Activated naive CD4-positive, alpha-beta T cell treated with anti-CD3 and anti-CD28 coated beads, Interleukin-2, amount 50 U/mL, for 72 hours (primary cell): ENCODE data around the gene LYG2. TPM values are rescaled to one million over a fixed set of nuclear protein-coding genes. Genes with fewer than 3 reads are reported as not detected.
"Not testable (repeated sequence)": the region's sequence is repeated elsewhere in the genome, so short reads cannot be mapped to it uniquely, and the experiment has no call there.

Source experiments
- ATAC-seq, 2 donors: fragments of 150-1000 bp; cut with Tn5 transposase; 2 replicates each; pipeline ENCODE4 v1.10.0; 2021; ENCODE audit warnings: mild to moderate bottlenecking in 2 of 2, moderate library complexity in 2 of 2
- DNase-seq, 2 donors: peaks; one replicate each; pipeline ENCODE4 v3.0.0; 2021 to 2022; ENCODE audit warnings: low spot score in 2 of 2
- H3K27ac Mint-ChIP-seq, 2 donors: one replicate each; pipeline ENCODE4 v1.8.0; 2022; ENCODE audit warnings: mild to moderate bottlenecking in 2 of 2, mixed read lengths in 2 of 2
- H3K36me3 Mint-ChIP-seq, 2 donors: one replicate each; pipeline ENCODE4 v1.8.0; 2022; ENCODE audit warnings: mixed read lengths in 2 of 2
- H3K9me3 Mint-ChIP-seq, 2 donors: one replicate each; pipeline ENCODE4 v1.8.0; 2022; ENCODE audit warnings: mixed read lengths in 2 of 2
- total RNA-seq, 2 donors: library from RNA; stranded (reverse); gene quantifications; one replicate each; pipeline ENCODE4 v1.2.3, GENCODE V29; 2022

LYG2 gene, protein sequence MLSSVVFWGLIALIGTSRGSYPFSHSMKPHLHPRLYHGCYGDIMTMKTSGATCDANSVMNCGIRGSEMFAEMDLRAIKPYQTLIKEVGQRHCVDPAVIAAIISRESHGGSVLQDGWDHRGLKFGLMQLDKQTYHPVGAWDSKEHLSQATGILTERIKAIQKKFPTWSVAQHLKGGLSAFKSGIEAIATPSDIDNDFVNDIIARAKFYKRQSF
- not detected for total RNA-seq

DNA sequence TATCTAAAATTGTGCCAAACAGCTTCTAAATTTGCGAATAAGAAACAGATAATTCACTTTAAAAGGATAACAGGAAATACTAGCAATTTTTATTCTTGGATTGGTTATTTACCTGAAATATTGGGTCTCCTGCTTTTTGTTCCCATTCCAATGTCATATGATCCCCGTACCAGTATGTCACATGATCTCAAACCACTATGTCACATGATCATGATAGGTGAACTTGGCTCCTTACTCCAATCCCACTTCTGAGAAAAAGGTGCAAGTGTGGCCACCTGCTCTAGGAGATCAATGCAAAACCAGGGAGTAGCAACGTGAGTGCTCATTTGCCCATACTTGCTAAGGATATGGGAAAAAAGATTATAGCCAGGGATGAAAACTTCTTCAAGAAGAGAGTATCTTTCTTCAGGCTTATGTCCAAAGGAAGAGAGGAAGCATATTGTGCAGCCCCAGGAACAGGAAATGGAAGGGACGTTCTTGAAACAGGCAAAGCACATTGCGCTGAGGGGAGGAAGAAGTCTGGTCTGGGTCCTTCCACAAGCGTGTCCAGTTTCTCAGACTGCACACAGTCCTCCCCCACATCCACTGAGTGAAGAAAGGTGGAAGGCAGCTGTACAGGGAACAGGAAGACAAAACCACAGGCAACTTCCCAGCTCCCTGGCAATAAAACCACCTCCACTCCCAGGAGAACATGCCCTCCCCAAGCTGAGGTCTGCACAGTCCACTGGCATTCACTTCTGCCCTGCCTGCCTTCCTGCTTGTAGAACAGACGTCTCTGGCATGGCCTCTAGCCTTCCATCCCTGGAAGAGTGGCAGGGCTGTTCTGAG is at the start of gene LYG2:
Gene LYG2, minus strand, starts transcription at position 176 of the 828 bp plus-strand sequence. CDS start 1,406 bp downstream, outside the sequence.
- no peaks in the 10 kb centered on the region for H3K36me3 Mint-ChIP-seq
- no peak for DNase-seq
- no peak within 1 kb of the TSS for H3K27ac Mint-ChIP-seq
- H3K9me3 Mint-ChIP-seq = no peaks in the 10 kb centered on the region
- ATAC-seq = no peak

DNA sequence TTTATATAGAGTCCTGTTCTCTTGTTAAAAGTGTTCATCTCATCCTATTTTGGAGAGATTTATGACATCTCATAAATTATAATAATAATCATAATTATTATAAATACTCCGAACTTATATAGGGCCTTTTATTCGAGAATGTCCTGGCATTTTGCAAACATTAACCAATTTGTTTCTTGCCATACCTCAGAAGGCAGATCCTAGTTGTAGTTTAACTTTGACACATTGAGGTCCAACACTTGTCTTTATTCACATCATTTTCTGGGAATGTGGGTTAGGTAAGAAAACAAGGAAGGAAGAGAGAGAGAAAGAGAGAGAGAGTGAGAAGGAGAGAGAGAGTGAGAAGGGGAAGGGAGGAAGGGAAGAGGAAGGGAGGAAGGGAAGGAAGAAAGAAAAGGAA is 45.6 kb upstream of the LYG2 start, which contains the start of gene LYG1:
Gene LYG1, minus strand, starts transcription at position 101 of the 400 bp plus-strand sequence. CDS start 5,527 bp downstream, outside the sequence.
- ATAC-seq, DNase-seq, H3K9me3 Mint-ChIP-seq: not testable (repeated sequence)
- Mint-ChIP-seq H3K36me3 (peaks cover 4 to 23% of the 10 kb centered on the region in 2 donors), H3K27ac (peak within 1 kb of the TSS in 1 of 2 donors; percentile 65)

DNA sequence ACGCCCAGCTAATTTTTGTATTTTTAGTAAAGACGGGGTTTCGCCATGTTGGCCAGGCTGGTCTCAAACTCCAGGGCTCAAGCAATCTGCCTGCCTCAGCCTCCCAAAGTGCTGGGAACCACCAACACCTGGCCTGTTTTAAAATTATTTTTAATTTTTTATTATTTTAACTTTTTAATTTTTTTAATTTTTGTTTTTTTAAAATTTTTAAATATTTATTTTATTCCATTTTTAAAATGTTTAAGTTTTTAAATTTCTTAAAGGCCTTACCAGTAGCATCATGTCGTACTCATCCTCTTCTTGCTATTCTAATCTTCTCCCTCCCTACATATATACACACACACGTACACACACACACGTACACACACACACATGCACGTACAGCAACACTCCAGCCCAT is 44.1 kb upstream of the LYG2 start:
- ATAC-seq = no peak
- no peak for DNase-seq
- Mint-ChIP-seq H3K27ac (no peak overlapping the region), H3K9me3 (peaks cover 0 to 7% of the 10 kb centered on the region in 2 donors), H3K36me3 (peaks cover 4 to 23% of the 10 kb centered on the region in 2 donors)

DNA sequence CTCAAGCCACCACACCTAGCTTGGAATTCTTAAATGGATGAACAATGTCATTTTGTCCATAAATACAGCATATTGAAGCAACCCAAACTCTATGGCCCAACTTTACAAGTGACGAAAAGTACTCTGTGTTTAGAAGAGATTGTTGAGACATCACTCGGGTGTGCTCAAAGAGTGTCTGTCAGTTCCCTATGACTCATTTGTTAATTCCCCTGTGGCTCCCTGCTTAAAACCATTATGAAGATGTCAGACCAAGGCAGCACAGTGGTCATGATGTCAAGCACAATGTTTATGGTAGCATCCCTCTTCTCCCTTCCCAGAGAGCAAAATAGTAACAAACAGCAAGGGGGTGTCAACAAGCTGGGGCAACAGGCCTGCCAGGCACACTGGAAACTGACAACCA is 42.5 kb upstream of the LYG2 start:
- no peak for ATAC-seq
- Mint-ChIP-seq H3K9me3 (peaks cover 0 to 7% of the 10 kb centered on the region in 2 donors), H3K36me3 (peaks cover 4 to 23% of the 10 kb centered on the region in 2 donors), H3K27ac (no peak overlapping the region)
- DNase-seq = no peak

DNA sequence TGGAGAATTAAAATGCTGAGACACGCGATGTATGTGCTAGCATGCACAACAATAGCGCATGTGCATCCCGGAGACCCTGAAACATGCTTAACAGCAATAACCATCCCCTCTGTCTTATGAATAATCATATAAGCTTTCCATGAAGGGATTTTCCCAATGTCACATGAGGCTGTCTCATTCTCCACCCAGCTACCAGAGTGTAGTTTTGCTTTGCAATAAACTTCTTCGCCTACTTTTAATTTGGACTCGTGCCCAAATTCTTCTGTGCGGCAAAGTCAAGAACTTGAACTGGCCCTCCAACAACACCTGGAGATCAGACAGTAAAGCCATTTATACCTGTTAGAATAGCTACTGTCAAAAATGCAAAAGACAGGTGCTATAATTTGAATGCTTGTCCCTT is 30.1 kb upstream of the LYG2 start:
- ATAC-seq (no peak), DNase-seq (no peak)
- Mint-ChIP-seq H3K36me3 (peaks cover 0 to 11% of the 10 kb centered on the region in 2 donors), H3K27ac (no peak overlapping the region), H3K9me3 (no peaks in the 10 kb centered on the region)

DNA sequence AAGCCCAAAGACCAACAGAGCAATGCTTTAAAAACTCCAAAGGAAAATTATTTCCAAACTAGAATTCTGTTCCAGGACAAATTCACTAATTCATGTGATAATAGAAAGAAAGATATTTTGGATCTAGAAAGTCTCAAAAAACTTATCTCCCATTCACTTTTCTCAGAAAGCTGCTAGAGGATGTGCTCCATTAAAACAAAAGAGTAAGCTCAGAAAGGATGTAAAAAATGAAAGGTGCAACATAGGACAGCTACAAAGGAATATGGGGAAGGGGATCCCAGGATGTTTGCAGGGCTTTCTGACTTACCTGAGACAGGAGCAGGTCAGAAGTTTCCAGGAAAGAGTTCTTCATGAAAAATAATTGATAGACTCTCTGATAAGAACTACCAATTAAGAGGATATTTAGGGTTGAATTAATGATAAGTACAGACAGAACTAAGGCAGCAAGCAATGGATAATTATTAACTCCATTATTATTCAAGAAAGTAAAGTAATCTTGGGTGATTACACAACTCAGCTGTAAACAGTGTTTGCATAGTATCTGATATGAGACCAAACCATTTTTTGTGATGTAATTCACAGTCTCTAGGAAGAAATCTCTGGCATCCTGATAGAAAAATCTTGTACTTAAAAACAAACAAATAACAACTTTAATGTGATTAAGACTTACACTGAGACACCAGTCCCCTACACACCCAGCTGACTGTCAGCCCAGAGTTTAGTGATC is 24.7 kb upstream of the LYG2 start:
- ATAC-seq (no peak), DNase-seq (no peak)
- Mint-ChIP-seq H3K27ac (no peak overlapping the region), H3K9me3 (peaks cover 0 to 10% of the 10 kb centered on the region in 2 donors), H3K36me3 (peaks cover 0 to 26% of the 10 kb centered on the region in 2 donors)

DNA sequence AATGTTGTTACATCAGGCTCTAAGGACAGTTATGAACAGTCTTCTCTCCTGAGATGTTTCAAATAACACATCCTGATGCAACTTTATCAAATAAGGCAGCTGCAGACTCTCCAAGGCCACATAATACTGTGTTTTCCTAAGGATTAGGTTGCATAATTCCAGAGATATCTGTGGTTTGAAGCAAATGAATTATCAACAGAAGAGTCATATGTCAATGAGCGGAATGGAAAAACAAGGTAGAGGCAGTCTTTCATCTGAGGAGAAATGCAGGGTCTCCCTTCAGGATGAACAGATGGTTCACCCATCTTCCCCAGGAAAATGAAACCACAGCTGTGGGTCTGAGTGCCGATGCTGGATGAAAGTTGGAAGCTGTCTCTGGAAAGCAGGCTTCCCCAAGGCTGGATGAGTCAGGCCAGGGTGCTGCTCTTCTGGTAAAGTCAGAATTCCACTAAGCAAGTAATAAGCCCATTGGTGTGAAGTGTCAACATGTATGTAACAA is 23.4 kb upstream of the LYG2 start:
- ATAC-seq (no peak), DNase-seq (no peak)
- Mint-ChIP-seq H3K36me3 (peaks cover 0 to 26% of the 10 kb centered on the region in 2 donors), H3K27ac (no peak overlapping the region), H3K9me3 (peaks cover 0 to 10% of the 10 kb centered on the region in 2 donors)

DNA sequence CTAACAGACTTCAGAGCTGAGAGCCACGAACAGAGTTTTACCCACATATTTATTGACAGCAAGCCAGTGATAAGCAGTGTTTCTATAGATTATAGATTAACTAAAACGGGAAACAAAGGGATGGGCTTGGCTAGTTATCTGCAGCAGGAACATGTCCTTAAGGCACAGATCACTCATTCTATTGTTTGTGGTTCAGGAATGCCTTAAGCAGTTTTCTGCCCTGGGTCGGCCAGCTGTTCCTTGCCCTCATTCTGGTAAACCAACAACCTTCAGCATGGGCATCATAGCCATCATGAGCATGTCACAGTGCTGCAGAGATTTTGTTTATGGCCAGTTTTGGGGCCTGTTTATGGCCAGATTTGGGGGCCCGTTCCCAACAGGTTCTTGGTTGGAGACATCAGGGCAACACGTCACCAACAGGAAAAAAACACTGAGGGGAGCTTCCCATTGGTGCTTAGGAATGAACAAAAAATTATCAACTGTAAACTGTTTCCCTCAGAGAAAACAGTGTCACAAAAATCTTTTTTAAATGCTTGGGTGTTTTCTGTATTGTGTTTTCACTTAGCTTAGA is 22.8 kb upstream of the LYG2 start:
- not testable (repeated sequence) for DNase-seq, ATAC-seq, H3K27ac Mint-ChIP-seq
- Mint-ChIP-seq H3K36me3 (peaks cover 0 to 24% of the 10 kb centered on the region in 2 donors), H3K9me3 (peaks cover 0 to 10% of the 10 kb centered on the region in 2 donors)

DNA sequence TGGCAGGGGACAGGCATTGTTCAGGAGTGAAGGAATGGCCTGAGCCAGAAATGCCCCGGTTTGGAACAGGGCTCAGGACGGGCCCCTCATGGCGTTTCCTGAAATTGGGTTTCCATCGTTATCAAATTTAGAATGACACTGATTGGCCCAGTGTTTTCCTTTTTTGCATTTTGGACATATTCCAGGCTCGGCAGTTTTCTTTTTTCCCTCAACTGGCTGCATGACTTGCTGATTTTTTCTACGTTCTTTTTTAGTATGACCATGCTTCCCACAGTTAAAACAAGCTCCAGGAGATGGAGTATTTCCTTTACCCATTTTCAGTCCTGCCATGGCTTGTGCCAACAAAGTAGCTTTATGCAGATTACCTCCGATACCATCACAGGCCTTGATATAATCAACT is 20.4 kb upstream of the LYG2 start:
- ATAC-seq = no peak

DNA sequence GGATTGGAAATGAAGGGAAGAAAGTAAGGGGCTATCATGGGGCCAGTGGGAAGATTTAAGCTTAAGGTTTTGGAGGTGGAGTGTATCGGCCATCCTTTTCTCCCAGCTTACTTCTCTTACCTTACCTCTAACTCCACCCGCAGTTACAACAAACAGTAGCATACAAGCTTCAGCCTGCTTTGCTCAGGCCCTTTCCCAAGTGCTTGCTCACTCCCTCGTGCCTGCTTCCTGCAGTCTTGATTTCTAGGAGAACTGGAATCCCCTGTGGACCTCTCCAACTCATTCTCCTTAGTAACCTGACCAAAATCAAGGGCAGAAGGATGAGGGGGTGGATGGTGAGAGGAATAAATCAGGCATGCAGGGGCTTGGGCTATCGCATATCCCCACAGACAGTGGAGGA is 5.8 kb upstream of the LYG2 start:
- Mint-ChIP-seq H3K27ac (no peak overlapping the region), H3K9me3 (no peaks in the 10 kb centered on the region), H3K36me3 (no peaks in the 10 kb centered on the region)
- ATAC-seq = no peak
- DNase-seq = no peak

More for the DNA sequence above, 20.4 kb upstream of the LYG2 start:
- peaks cover 5 to 10% of the 10 kb centered on the region in 2 donors for H3K9me3 Mint-ChIP-seq
- no peak for DNase-seq
- H3K36me3 Mint-ChIP-seq = peaks cover 0 to 29% of the 10 kb centered on the region in 2 donors
- no peak overlapping the region for H3K27ac Mint-ChIP-seq

DNA sequence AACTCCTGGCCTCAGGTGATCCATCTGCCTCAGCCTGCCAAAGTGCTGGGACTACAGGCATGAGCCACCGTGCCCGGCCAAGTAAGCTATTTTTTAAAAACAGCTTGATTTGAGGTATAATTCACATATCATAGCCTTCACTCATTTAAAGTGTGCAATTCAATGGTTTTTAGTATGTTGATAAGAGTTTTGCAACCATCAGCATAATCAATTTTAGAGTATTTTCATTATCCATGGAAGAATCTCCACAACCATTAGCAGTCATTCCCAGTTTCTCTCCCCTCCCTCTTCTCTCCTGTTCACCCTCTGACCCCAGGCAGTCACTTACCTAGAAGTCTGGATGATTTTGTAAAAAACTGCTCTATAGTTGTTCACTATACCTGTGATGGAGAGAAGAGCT is 4.7 kb upstream of the LYG2 start:
- no peaks in the 10 kb centered on the region for H3K36me3 Mint-ChIP-seq
- H3K27ac Mint-ChIP-seq = no peak overlapping the region
- H3K9me3 Mint-ChIP-seq = no peaks in the 10 kb centered on the region

DNA sequence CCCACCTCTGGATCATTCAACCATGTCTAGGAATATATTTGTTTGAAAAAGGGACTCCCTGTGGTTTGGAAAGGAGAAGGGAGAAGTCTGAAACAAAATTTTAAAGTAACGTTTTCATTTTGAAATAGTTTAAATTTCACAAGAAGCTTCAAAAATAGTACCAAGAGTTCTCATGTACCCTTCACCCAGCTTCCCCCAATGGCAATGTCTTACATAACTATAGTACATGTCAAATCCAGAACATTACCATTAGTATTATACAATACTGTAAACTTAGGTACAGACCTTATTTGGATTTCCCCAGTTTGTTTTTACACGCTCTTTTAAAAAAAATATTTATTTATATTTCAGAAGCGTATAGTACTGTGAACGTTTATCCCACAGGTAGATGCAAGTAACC is 4.0 kb upstream of the LYG2 start:
- ATAC-seq = no peak
- no peak for DNase-seq
- H3K9me3 Mint-ChIP-seq = no peaks in the 10 kb centered on the region
- no peaks in the 10 kb centered on the region for H3K36me3 Mint-ChIP-seq
- no peak overlapping the region for H3K27ac Mint-ChIP-seq

More for the DNA sequence above, 4.7 kb upstream of the LYG2 start:
- no peak for DNase-seq
- no peak for ATAC-seq

DNA sequence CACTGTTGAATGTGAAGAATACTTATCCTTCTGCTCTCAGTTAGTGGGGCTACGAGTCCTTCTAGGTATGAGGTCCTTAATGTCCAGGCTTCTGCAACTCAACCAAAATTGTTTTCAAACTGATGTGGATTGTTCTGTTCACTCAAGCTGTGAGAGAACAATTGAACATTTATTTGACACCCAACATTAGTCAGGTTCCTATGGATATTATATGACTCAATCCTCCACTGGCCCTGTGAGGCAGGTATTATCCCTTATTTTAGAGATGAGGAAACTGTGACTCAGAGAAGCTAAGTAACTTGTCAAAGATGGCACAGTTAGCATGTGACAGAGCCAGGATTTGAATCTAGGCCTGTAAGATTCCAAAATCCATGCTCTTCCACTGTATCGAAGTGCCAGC is 1.2 kb upstream of the LYG2 start:
- no peak overlapping the region for H3K27ac Mint-ChIP-seq
- no peaks in the 10 kb centered on the region for H3K36me3 Mint-ChIP-seq
- H3K9me3 Mint-ChIP-seq = no peaks in the 10 kb centered on the region
- DNase-seq (no peak), ATAC-seq (peak; percentile 32 to 71)

DNA sequence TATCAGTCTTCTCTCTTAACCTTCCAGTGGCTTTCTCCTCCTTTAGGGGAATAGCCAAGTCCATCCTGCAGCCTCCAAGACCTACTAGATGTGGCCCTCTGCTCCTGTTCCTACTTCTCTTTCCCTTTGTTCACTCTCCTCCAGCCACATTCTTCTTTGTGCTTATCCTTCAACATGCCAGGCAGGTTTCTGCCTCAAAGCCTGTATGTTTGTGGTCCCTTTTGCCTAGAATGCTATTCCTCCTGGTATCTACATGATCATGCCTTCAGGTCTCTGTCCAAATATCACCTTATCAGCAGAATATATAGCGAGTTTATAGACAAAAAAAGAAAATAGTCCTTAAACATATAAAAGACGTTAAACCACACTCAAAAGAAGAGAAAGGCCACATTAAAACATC is 5.5 kb downstream of the LYG2 start:
- Mint-ChIP-seq H3K36me3 (peaks cover 12 to 16% of the 10 kb centered on the region in 2 donors), H3K27ac (no peak overlapping the region), H3K9me3 (peaks cover 4 to 12% of the 10 kb centered on the region in 2 donors)
- ATAC-seq (no peak), DNase-seq (no peak)

DNA sequence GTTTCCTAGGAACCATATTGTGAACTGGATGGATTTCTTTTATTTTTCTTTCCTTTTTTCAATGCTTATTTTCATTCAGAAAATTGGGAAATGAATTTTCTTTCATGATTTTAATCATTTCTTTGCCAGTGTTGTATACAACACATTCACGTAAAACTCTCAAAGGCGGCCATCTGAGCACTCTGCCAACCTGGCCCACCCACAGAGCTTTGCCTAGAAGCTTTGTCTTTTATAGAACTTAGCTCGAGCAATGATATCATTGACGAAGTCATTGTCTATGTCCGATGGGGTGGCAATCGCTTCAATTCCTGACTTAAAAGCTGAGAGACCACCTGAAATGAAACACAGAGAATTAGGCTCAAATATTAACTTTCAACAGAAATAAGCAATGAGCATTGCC is 13.3 kb downstream of the LYG2 start:
- no peak overlapping the region for H3K27ac Mint-ChIP-seq
- ATAC-seq = no peak
- peaks cover 0 to 6% of the 10 kb centered on the region in 2 donors for H3K9me3 Mint-ChIP-seq
- no peak for DNase-seq
- H3K36me3 Mint-ChIP-seq = peaks cover 9 to 12% of the 10 kb centered on the region in 2 donors

DNA sequence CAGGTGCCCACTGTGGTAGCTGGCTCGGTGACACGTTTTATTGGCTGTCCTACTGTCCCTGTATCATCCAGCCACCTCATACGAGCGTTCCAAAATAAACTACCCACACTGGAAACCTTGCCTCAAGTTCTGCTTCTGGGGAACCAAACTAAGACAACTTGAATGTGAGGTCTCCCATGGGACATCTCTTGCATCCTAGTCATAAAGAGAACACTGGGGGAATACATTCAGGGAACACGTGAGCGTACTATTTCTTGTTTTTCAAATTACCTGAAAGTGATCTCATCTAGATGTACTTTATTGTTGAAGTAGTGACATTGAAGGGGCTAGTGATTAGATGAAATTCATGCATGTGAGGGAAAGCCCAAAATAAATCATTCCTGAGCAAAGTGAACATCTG is 15.0 kb downstream of the LYG2 start:
- no peak for DNase-seq
- Mint-ChIP-seq H3K27ac (no peak overlapping the region), H3K9me3 (no peaks in the 10 kb centered on the region), H3K36me3 (no peaks in the 10 kb centered on the region)
- no peak for ATAC-seq
